HepG2 (cell line): ENCODE measurements around the gene NODAL. TPM values are rescaled to one million over a fixed set of nuclear protein-coding genes. Genes with fewer than 3 reads are reported as not detected.

ENCODE experiments used
- ATRX ChIP-seq: sonication (generic); formaldehyde crosslinking; IDR thresholded peaks from 2 replicates; pipeline ENCODE4 v1.4.0; 2020; ENCODE audit warnings: missing genetic modification reagents, borderline replicate concordance
- FOXJ3 ChIP-seq: sonication (generic); formaldehyde crosslinking; IDR thresholded peaks from 2 replicates; pipeline ENCODE4 v1.4.0; 2020; ENCODE audit warnings: missing genetic modification reagents, mild to moderate bottlenecking, borderline replicate concordance
- FOXK1 ChIP-seq: sonication (generic); formaldehyde crosslinking; IDR thresholded peaks from 2 replicates; pipeline ENCODE4 v1.4.0; 2020; ENCODE audit warnings: low read depth, missing genetic modification reagents, borderline replicate concordance
- GFI1 ChIP-seq: sonication (generic); formaldehyde crosslinking; IDR thresholded peaks from 2 replicates; pipeline ENCODE4 v1.5.0; 2020; ENCODE audit warnings: missing genetic modification reagents, mild to moderate bottlenecking, borderline replicate concordance
- HNF1B ChIP-seq: sonication (generic); formaldehyde crosslinking; IDR thresholded peaks from 2 replicates; pipeline ENCODE4 v1.5.1; 2020; ENCODE audit warnings: mild to moderate bottlenecking, moderate library complexity, missing genetic modification reagents
- KDM1A ChIP-seq: IDR thresholded peaks from 2 replicates; pipeline ENCODE4 v1.6.1; 2016; ENCODE audit warnings: missing compliant biosample characterization
- MTA1 ChIP-seq: sonication (generic); formaldehyde crosslinking; IDR thresholded peaks from 2 replicates; pipeline ENCODE4 v1.4.0; 2020; ENCODE audit warnings: missing genetic modification reagents, mild to moderate bottlenecking, borderline replicate concordance
- NR2C2 ChIP-seq: sonication (generic); formaldehyde crosslinking; IDR thresholded peaks from 2 replicates; pipeline ENCODE4 v1.4.0; 2020; ENCODE audit warnings: missing genetic modification reagents, mild to moderate bottlenecking, moderate library complexity, borderline replicate concordance
- NR2F1 ChIP-seq, 2 experiments: fragments of 450-650 bp in 1 of 2; formaldehyde crosslinking in 1 of 2; IDR thresholded peaks; 2 replicates each; pipeline versions ENCODE4 v1.5.0 to v1.6.1; 2016 to 2020; ENCODE audit warnings: mild to moderate bottlenecking in 1 of 2, missing compliant biosample characterization in 1 of 2, missing genetic modification reagents in 1 of 2, moderate library complexity in 1 of 2
- NR2F2 ChIP-seq: IDR thresholded peaks from 2 replicates; pipeline ENCODE4 v1.6.1; 2012; ENCODE audit warnings: low read depth, inconsistent platforms, borderline replicate concordance
- RXRB ChIP-seq: IDR thresholded peaks from 2 replicates; pipeline ENCODE4 v1.6.1; 2016; ENCODE audit warnings: borderline replicate concordance, missing genetic modification reagents, missing compliant biosample characterization
- SAP130 ChIP-seq: IDR thresholded peaks from 2 replicates; pipeline ENCODE4 v1.6.1; 2016; ENCODE audit warnings: low read depth
- SKIL ChIP-seq: sonication (generic); formaldehyde crosslinking; IDR thresholded peaks from 2 replicates; pipeline ENCODE4 v1.8.0; 2022; ENCODE audit warnings: missing genetic modification reagents, mild to moderate bottlenecking, moderate library complexity, borderline replicate concordance
- ZNF230 ChIP-seq: sonication (generic); formaldehyde crosslinking; IDR thresholded peaks from 2 replicates; pipeline ENCODE4 v1.4.0; 2020; ENCODE audit warnings: mild to moderate bottlenecking, missing genetic modification reagents
- ZNF274 ChIP-seq: sonication (generic); formaldehyde crosslinking; IDR thresholded peaks from 2 replicates; pipeline ENCODE4 v1.5.1; 2020; ENCODE audit warnings: mild to moderate bottlenecking, missing genetic modification reagents
- ZNF446 ChIP-seq: sonication (generic); formaldehyde crosslinking; IDR thresholded peaks from 2 replicates; pipeline ENCODE4 v1.5.0; 2020; ENCODE audit warnings: mild to moderate bottlenecking, missing genetic modification reagents
- ZNF451 ChIP-seq: sonication (generic); formaldehyde crosslinking; IDR thresholded peaks from 2 replicates; pipeline ENCODE4 v1.5.0; 2020; ENCODE audit warnings: mild to moderate bottlenecking, missing genetic modification reagents
- ZNF691 ChIP-seq: sonication (generic); formaldehyde crosslinking; IDR thresholded peaks from 2 replicates; pipeline ENCODE4 v1.4.0; 2020; ENCODE audit warnings: missing genetic modification reagents, low read depth, mild to moderate bottlenecking, borderline replicate concordance
- ZNF7 ChIP-seq: IDR thresholded peaks from 2 replicates; pipeline ENCODE4 v1.6.1; 2016; ENCODE audit warnings: missing biosample characterization, missing genetic modification reagents
- ZNF703 ChIP-seq: sonication (generic); formaldehyde crosslinking; IDR thresholded peaks from 2 replicates; pipeline ENCODE4 v1.5.1; 2020; ENCODE audit warnings: missing genetic modification reagents, mild to moderate bottlenecking, moderate library complexity, borderline replicate concordance
- ZSCAN25 ChIP-seq: sonication (generic); formaldehyde crosslinking; IDR thresholded peaks from 2 replicates; pipeline ENCODE4 v1.8.0; 2022; ENCODE audit warnings: mild to moderate bottlenecking, missing genetic modification reagents
- polyA plus RNA-seq, 8 experiments: library from polyadenylated mRNA; depleted of rRNA in 3 of 8; stranded (reverse) in 7 of 8; unstranded in 1 of 8; fragments of >200 nt; fragmentation: Illumina TruSeq in 4 of 8; extraction: Trizol in 4 of 8; gene quantifications; 2 replicates each; pipeline versions ENCODE4 v1.2.1 to v1.2.3, GENCODE V29; 2011 to 2016; ENCODE audit warnings: low read depth in 4 of 8, missing spikeins in 1 of 8, mixed read lengths in 1 of 8; ENCODE audit not compliant: insufficient read depth in 1 of 8
- total RNA-seq, 5 experiments: library from RNA; depleted of rRNA; stranded (reverse); fragments of >200 nt; fragmentation: Illumina TruSeq; extraction: Trizol; gene quantifications; 2 replicates each; pipeline ENCODE4 v1.2.3, GENCODE V29; 2016; ENCODE audit warnings: low read depth in 1 of 5

Gene NODAL
- total and polyA plus RNA-seq, 2 of the 13 experiments (the other 11 are each of a cell fraction or from before 2014, with no cell fraction given) = not detected

GRCh38 chr10:70405037-70405824 is 36.2 kb downstream of the NODAL start (continued):
- TF ChIP-seq HNF1B (CRISPR knock-in tag) (0 out of 2 replicates have a peak, but pooled peaks have one; percentile 28), NR2F2 (0 out of 2 replicates have a peak, but pooled peaks have one; percentile 50), SAP130 (CRISPR knock-in tag) (peak; percentile 78), GFI1 (CRISPR knock-in tag) (0 out of 2 replicates have a peak, but pooled peaks have one; percentile 35), RXRB (CRISPR knock-in tag) (peak; percentile 85), ZNF703 (CRISPR knock-in tag) (no peak), FOXK1 (CRISPR knock-in tag) (peak; percentile 67; the same call in 1 of the 2 replicates), NR2C2 (CRISPR knock-in tag) (peak; percentile 30; the same call in 1 of the 2 replicates), ATRX (no peak), MTA1 (CRISPR knock-in tag) (peak; percentile 21; the same call in 1 of the 2 replicates), ZNF446 (no peak), NR2F1 (CRISPR knock-in tag; IDR thresholded peaks at IDR 0.05) (peak in 1 of 2 experiments; percentile 48; a peak in 1 of 4 replicates), ZSCAN25 (peak; percentile 94), KDM1A (CRISPR knock-in tag) (no peak), ZNF691 (CRISPR knock-in tag) (peak; percentile 69; the same call in 1 of the 2 replicates), FOXJ3 (CRISPR knock-in tag) (peak; percentile 26; the same call in 1 of the 2 replicates), SKIL (0 out of 2 replicates have a peak, but pooled peaks have one; percentile 53), ZNF7 (CRISPR knock-in tag) (no peak), ZNF230 (CRISPR knock-in tag) (0 out of 2 replicates have a peak, but pooled peaks have one; percentile 21), ZNF451 (CRISPR knock-in tag) (no peak), ZNF274 (CRISPR knock-in tag) (peak; percentile 6; the same call in 1 of the 2 replicates)
